Neural cell (in vitro differentiated cells): ENCODE data around the gene SLC9A5. TPM values are rescaled to one million over a fixed set of nuclear protein-coding genes. Genes with fewer than 3 reads are reported as not detected.

Experiments used
- H2AFZ ChIP-seq: fragments of 200-600, 300-800 bp; sonication (generic), shearing (Covaris generic); 2 replicates; pipeline ENCODE4 v1.6.0; 2014; ENCODE audit warnings: low read depth, mild to moderate bottlenecking, antibody characterized with exemption, low read length, moderate library complexity
- H3F3A ChIP-seq: fragments of 200-600 bp; shearing (Covaris generic); 2 replicates; pipeline ENCODE4 v1.6.1; 2016; ENCODE audit warnings: mild to moderate bottlenecking, moderate library complexity, mixed read lengths, antibody characterized with exemption, low read length; ENCODE audit not compliant: insufficient read depth, poor library complexity, severe bottlenecking
- H3K27ac ChIP-seq: fragments of 200-600, 300-800 bp; sonication (generic), shearing (Covaris generic); 2 replicates; pipeline ENCODE4 v1.5.1; 2014; ENCODE audit warnings: mild to moderate bottlenecking, low read length, moderate library complexity
- H3K27me3 ChIP-seq: fragments of 300-800, 200-600 bp; sonication (generic), shearing (Covaris generic); 2 replicates; pipeline ENCODE4 v1.6.0; 2014; ENCODE audit warnings: mild to moderate bottlenecking, low read depth, low read length, moderate library complexity; ENCODE audit not compliant: insufficient read depth
- H3K36me3 ChIP-seq: fragments of 300-800, 200-600 bp; sonication (generic), shearing (Covaris generic); 2 replicates; pipeline ENCODE4 v1.5.1; 2014; ENCODE audit warnings: mild to moderate bottlenecking, antibody characterized with exemption, low read length, moderate library complexity; ENCODE audit not compliant: insufficient read depth
- H3K4me2 ChIP-seq: fragments of 300-800, 200-600 bp; sonication (generic), shearing (Covaris generic); 2 replicates; pipeline ENCODE4 v1.6.0; 2014; ENCODE audit warnings: mild to moderate bottlenecking, low read length
- H3K4me3 ChIP-seq: fragments of 300-800, 200-600 bp; sonication (generic), shearing (Covaris generic); 2 replicates; pipeline ENCODE4 v1.5.1; 2014; ENCODE audit warnings: mild to moderate bottlenecking, low read length, moderate library complexity
- H3K79me2 ChIP-seq: fragments of 200-600 bp; shearing (Covaris generic); replicated peaks from 2 replicates; pipeline ENCODE4 v1.6.0; 2014; ENCODE audit warnings: mild to moderate bottlenecking, low read length, moderate library complexity; ENCODE audit not compliant: insufficient read depth
- H3K9ac ChIP-seq: fragments of 300-800, 200-600 bp; sonication (generic), shearing (Covaris generic); 2 replicates; pipeline ENCODE4 v1.6.1; 2016; ENCODE audit warnings: mild to moderate bottlenecking, low read length, mixed read lengths
- H3K9me2 ChIP-seq: fragments of 200-600 bp; shearing (Covaris generic); 2 replicates; pipeline ENCODE4 v1.6.1; 2016; ENCODE audit warnings: mild to moderate bottlenecking, low read length, mixed read lengths; ENCODE audit not compliant: insufficient read depth
- H3K9me3 ChIP-seq: fragments of 200-600, 300-800 bp; sonication (generic), shearing (Covaris generic); 2 replicates; pipeline ENCODE4 v1.6.1; 2016; ENCODE audit warnings: mild to moderate bottlenecking, mixed run types, low read length, moderate library complexity, mixed read lengths
- H4K20me1 ChIP-seq: fragments of 200-600 bp; shearing (Covaris generic); 2 replicates; pipeline ENCODE4 v1.6.1; 2016; ENCODE audit warnings: mild to moderate bottlenecking, mixed run types; ENCODE audit not compliant: insufficient read depth
- CTCF ChIP-seq: fragments of 450-650 bp; IDR thresholded peaks from 2 replicates; pipeline ENCODE4 v1.5.1; 2014; ENCODE audit warnings: antibody characterized with exemption, mild to moderate bottlenecking, moderate library complexity; ENCODE audit not compliant: poor library complexity, severe bottlenecking
- EP300 ChIP-seq: fragments of 450-650 bp; conservative IDR thresholded peaks from 2 replicates; pipeline ENCODE4 v1.6.1; 2014; ENCODE audit warnings: antibody characterized with exemption, mild to moderate bottlenecking, moderate library complexity; ENCODE audit not compliant: poor library complexity, severe bottlenecking
- EZH2 ChIP-seq: fragments of 200-600, 300-800 bp; shearing (Covaris generic), sonication (generic); IDR thresholded peaks from 2 replicates; pipeline ENCODE4 v1.6.1; 2014; ENCODE audit warnings: antibody characterized with exemption, low read length, borderline replicate concordance, mild to moderate bottlenecking; ENCODE audit not compliant: insufficient read depth, poor library complexity, severe bottlenecking
- MXI1 ChIP-seq: fragments of 450-650 bp; conservative IDR thresholded peaks from 2 replicates; pipeline ENCODE4 v1.6.1; 2014; ENCODE audit warnings: antibody characterized with exemption, mild to moderate bottlenecking; ENCODE audit not compliant: poor library complexity, severe bottlenecking
- POLR2AphosphoS5 ChIP-seq: IDR thresholded peaks from 2 replicates; pipeline ENCODE4 v1.6.1; 2012
- RAD21 ChIP-seq: fragments of 450-650 bp; conservative IDR thresholded peaks from 2 replicates; pipeline ENCODE4 v1.6.1; 2014; ENCODE audit warnings: antibody characterized with exemption, mild to moderate bottlenecking, moderate library complexity
- REST ChIP-seq: IDR thresholded peaks from 2 replicates; pipeline ENCODE4 v1.6.1; 2012; ENCODE audit warnings: borderline replicate concordance
- SMC3 ChIP-seq: fragments of 450-650 bp; conservative IDR thresholded peaks from 2 replicates; pipeline ENCODE4 v1.6.1; 2014; ENCODE audit warnings: antibody characterized with exemption, mild to moderate bottlenecking, moderate library complexity; ENCODE audit not compliant: poor library complexity
- TAF1 ChIP-seq: IDR thresholded peaks from 2 replicates; pipeline ENCODE4 v1.6.1; 2012; ENCODE audit warnings: low read depth
- polyA plus RNA-seq: library from polyadenylated mRNA; depleted of rRNA; stranded (reverse); fragments of >200 nt; gene quantifications from 2 replicates; pipeline ENCODE4 v1.2.3, GENCODE V29; 2014

Gene SLC9A5
- polyA plus RNA-seq, 1 donor from 2014 or later = 1.8 TPM

- no peak for TF ChIP-seq REST
- no peak for TF ChIP-seq EP300
- TF ChIP-seq MXI1 = no peak
- no peak for TF ChIP-seq TAF1
- no peak for TF ChIP-seq EZH2
- TF ChIP-seq SMC3 = no peak
- no peak for TF ChIP-seq RAD21
- TF ChIP-seq CTCF = no peak
- TF ChIP-seq POLR2AphosphoS5 = no peak
- H3K4me2 ChIP-seq = no peak overlapping the region
- no peaks in the 10 kb centered on the region for H3K79me2 ChIP-seq
- no peaks in the 10 kb centered on the region for H3K9me2 ChIP-seq
- no peaks in the 10 kb centered on the region for H4K20me1 ChIP-seq
- no peak overlapping the region for H3K27ac ChIP-seq
- no peaks in the 10 kb centered on the region for H3K27me3 ChIP-seq
- H3F3A ChIP-seq = no peaks in the 10 kb centered on the region
- H3K4me3 ChIP-seq = no peak overlapping the region
- H3K9ac ChIP-seq = no peak overlapping the region
- no peaks in the 10 kb centered on the region for H3K36me3 ChIP-seq
- H2AFZ ChIP-seq = no peak overlapping the region
- no peaks in the 10 kb centered on the region for H3K9me3 ChIP-seq
Observed at GRCh38 chr16:67302076-67302475, 53.3 kb downstream of the SLC9A5 start.

- H3F3A ChIP-seq = no peaks in the 10 kb centered on the region
- H3K9me2 ChIP-seq = no peaks in the 10 kb centered on the region
- no peaks in the 10 kb centered on the region for H3K9me3 ChIP-seq
- H3K27me3 ChIP-seq = no peaks in the 10 kb centered on the region
- H3K4me2 ChIP-seq = no peak overlapping the region
- no peaks in the 10 kb centered on the region for H3K36me3 ChIP-seq
- TF ChIP-seq MXI1 = no peak
- no peak for TF ChIP-seq REST
- no peak for TF ChIP-seq EZH2
- TF ChIP-seq SMC3 = no peak
- TF ChIP-seq TAF1 = no peak
- TF ChIP-seq POLR2AphosphoS5 = no peak
- TF ChIP-seq RAD21 = no peak
- no peak for TF ChIP-seq EP300
- no peak for TF ChIP-seq CTCF
- H3K4me3 ChIP-seq = no peak overlapping the region
- no peak overlapping the region for H3K27ac ChIP-seq
- H2AFZ ChIP-seq = no peak overlapping the region
- no peaks in the 10 kb centered on the region for H4K20me1 ChIP-seq
- no peak overlapping the region for H3K9ac ChIP-seq
- no peaks in the 10 kb centered on the region for H3K79me2 ChIP-seq
Observed at GRCh38 chr16:67302970-67303369, 54.2 kb downstream of the SLC9A5 start.
